ENCODE results near the gene TMEM121B.

DNA sequence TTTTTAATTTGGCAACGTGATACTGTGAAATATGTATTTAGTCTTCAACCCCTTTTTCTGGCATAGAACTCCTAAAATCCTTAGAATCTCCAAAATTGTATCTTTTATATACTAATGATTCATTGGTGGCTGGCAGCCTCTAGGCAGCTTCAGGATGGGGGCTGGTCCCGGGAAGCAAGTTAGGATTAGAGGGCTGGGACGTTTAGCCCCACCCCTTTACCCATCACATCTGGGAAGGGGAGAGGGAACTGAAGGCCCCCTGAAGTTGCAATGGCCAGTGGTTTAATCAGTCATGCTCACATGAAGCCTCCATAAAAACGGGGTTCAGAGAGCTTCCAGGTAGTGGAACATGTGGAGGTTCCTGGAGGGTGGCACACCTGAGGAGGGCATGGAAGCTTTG is 29.3 kb downstream of the TMEM121B start:
- TF ChIP-seq, protein P1, sequence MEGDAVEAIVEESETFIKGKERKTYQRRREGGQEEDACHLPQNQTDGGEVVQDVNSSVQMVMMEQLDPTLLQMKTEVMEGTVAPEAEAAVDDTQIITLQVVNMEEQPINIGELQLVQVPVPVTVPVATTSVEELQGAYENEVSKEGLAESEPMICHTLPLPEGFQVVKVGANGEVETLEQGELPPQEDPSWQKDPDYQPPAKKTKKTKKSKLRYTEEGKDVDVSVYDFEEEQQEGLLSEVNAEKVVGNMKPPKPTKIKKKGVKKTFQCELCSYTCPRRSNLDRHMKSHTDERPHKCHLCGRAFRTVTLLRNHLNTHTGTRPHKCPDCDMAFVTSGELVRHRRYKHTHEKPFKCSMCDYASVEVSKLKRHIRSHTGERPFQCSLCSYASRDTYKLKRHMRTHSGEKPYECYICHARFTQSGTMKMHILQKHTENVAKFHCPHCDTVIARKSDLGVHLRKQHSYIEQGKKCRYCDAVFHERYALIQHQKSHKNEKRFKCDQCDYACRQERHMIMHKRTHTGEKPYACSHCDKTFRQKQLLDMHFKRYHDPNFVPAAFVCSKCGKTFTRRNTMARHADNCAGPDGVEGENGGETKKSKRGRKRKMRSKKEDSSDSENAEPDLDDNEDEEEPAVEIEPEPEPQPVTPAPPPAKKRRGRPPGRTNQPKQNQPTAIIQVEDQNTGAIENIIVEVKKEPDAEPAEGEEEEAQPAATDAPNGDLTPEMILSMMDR (IDR thresholded peaks at IDR 0.05), result no peak
- TF ChIP-seq POLR2A (IDR thresholded peaks at IDR 0.05), result no peak

Measured in tibial nerve (tissue), 3 donors.